ENCODE data around the gene PRELID3B. TPM values are rescaled to one million over a fixed set of nuclear protein-coding genes. Genes with fewer than 3 reads are reported as not detected.

PRELID3B gene
- total and polyA plus RNA-seq, 2 of the 13 experiments (the other 11 are each of a cell fraction or from before 2014, with no cell fraction given) = 23.3 to 42.6 TPM

DNA sequence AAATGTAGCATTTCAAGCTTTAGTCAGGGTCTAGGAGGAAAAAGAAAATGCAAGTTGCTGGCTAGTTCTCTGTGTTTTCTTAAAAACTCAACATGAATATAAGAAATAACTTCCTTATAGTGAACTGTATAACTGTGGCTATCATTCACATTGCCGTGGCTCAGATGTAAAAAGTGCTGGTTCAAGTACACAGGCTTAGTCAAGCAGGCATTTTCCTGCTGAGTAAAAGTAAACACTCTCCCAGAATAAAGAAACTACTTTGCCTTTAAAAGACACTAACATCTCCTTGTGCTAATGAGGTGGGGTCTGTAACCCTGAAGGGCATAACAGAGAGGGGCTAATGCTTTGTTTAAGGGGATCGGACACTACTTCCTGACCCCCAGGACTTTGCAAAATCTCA is 13.8 kb downstream of the PRELID3B start (continued):
- TF ChIP-seq, protein P1, sequence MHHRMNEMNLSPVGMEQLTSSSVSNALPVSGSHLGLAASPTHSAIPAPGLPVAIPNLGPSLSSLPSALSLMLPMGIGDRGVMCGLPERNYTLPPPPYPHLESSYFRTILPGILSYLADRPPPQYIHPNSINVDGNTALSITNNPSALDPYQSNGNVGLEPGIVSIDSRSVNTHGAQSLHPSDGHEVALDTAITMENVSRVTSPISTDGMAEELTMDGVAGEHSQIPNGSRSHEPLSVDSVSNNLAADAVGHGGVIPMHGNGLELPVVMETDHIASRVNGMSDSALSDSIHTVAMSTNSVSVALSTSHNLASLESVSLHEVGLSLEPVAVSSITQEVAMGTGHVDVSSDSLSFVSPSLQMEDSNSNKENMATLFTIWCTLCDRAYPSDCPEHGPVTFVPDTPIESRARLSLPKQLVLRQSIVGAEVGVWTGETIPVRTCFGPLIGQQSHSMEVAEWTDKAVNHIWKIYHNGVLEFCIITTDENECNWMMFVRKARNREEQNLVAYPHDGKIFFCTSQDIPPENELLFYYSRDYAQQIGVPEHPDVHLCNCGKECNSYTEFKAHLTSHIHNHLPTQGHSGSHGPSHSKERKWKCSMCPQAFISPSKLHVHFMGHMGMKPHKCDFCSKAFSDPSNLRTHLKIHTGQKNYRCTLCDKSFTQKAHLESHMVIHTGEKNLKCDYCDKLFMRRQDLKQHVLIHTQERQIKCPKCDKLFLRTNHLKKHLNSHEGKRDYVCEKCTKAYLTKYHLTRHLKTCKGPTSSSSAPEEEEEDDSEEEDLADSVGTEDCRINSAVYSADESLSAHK (CRISPR knock-in tag; IDR thresholded peaks at IDR 0.05; ENCODE audit: borderline replicate concordance) = no peak
- TF ChIP-seq MIXL1 (CRISPR knock-in tag; IDR thresholded peaks at IDR 0.05) = 0 out of 2 replicates have a peak, but pooled peaks have one; percentile 18
- no peak for TF ChIP-seq ZNF33B (CRISPR knock-in tag; IDR thresholded peaks at IDR 0.05)
- TF ChIP-seq ARNT2 (CRISPR knock-in tag; IDR thresholded peaks at IDR 0.05; ENCODE audit: low read depth) = no peak
- TF ChIP-seq, protein P2, sequence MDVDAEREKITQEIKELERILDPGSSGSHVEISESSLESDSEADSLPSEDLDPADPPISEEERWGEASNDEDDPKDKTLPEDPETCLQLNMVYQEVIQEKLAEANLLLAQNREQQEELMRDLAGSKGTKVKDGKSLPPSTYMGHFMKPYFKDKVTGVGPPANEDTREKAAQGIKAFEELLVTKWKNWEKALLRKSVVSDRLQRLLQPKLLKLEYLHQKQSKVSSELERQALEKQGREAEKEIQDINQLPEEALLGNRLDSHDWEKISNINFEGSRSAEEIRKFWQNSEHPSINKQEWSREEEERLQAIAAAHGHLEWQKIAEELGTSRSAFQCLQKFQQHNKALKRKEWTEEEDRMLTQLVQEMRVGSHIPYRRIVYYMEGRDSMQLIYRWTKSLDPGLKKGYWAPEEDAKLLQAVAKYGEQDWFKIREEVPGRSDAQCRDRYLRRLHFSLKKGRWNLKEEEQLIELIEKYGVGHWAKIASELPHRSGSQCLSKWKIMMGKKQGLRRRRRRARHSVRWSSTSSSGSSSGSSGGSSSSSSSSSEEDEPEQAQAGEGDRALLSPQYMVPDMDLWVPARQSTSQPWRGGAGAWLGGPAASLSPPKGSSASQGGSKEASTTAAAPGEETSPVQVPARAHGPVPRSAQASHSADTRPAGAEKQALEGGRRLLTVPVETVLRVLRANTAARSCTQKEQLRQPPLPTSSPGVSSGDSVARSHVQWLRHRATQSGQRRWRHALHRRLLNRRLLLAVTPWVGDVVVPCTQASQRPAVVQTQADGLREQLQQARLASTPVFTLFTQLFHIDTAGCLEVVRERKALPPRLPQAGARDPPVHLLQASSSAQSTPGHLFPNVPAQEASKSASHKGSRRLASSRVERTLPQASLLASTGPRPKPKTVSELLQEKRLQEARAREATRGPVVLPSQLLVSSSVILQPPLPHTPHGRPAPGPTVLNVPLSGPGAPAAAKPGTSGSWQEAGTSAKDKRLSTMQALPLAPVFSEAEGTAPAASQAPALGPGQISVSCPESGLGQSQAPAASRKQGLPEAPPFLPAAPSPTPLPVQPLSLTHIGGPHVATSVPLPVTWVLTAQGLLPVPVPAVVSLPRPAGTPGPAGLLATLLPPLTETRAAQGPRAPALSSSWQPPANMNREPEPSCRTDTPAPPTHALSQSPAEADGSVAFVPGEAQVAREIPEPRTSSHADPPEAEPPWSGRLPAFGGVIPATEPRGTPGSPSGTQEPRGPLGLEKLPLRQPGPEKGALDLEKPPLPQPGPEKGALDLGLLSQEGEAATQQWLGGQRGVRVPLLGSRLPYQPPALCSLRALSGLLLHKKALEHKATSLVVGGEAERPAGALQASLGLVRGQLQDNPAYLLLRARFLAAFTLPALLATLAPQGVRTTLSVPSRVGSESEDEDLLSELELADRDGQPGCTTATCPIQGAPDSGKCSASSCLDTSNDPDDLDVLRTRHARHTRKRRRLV (CRISPR knock-in tag; IDR thresholded peaks at IDR 0.05) = no peak
- TF ChIP-seq, protein P3, sequence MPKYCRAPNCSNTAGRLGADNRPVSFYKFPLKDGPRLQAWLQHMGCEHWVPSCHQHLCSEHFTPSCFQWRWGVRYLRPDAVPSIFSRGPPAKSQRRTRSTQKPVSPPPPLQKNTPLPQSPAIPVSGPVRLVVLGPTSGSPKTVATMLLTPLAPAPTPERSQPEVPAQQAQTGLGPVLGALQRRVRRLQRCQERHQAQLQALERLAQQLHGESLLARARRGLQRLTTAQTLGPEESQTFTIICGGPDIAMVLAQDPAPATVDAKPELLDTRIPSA (CRISPR knock-in tag; IDR thresholded peaks at IDR 0.05; ENCODE audit: borderline replicate concordance) = no peak
- TF ChIP-seq, protein P4, sequence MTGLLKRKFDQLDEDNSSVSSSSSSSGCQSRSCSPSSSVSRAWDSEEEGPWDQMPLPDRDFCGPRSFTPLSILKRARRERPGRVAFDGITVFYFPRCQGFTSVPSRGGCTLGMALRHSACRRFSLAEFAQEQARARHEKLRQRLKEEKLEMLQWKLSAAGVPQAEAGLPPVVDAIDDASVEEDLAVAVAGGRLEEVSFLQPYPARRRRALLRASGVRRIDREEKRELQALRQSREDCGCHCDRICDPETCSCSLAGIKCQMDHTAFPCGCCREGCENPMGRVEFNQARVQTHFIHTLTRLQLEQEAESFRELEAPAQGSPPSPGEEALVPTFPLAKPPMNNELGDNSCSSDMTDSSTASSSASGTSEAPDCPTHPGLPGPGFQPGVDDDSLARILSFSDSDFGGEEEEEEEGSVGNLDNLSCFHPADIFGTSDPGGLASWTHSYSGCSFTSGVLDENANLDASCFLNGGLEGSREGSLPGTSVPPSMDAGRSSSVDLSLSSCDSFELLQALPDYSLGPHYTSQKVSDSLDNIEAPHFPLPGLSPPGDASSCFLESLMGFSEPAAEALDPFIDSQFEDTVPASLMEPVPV (CRISPR knock-in tag; IDR thresholded peaks at IDR 0.05) = no peak
- TF ChIP-seq, protein P5, sequence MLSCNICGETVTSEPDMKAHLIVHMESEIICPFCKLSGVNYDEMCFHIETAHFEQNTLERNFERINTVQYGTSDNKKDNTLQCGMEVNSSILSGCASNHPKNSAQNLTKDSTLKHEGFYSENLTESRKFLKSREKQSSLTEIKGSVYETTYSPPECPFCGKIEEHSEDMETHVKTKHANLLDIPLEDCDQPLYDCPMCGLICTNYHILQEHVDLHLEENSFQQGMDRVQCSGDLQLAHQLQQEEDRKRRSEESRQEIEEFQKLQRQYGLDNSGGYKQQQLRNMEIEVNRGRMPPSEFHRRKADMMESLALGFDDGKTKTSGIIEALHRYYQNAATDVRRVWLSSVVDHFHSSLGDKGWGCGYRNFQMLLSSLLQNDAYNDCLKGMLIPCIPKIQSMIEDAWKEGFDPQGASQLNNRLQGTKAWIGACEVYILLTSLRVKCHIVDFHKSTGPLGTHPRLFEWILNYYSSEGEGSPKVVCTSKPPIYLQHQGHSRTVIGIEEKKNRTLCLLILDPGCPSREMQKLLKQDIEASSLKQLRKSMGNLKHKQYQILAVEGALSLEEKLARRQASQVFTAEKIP (CRISPR knock-in tag; IDR thresholded peaks at IDR 0.05; ENCODE audit: borderline replicate concordance) = no peak
- TF ChIP-seq, protein P6, sequence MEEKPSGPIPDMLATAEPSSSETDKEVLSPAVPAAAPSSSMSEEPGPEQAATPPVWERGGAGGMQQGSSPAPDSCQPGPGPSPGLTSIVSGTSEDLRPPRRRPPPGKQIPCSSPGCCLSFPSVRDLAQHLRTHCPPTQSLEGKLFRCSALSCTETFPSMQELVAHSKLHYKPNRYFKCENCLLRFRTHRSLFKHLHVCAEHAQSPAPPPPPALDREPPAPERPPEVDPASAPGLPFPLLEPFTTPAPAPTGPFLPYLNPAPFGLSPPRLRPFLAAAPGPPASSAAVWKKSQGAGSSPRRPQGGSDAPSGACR (CRISPR knock-in tag; IDR thresholded peaks at IDR 0.05) = no peak; the same call in 1 of the 2 replicates
- TF ChIP-seq ZNF333 (CRISPR knock-in tag; IDR thresholded peaks at IDR 0.05; ENCODE audit: borderline replicate concordance) = no peak
- 0 out of 2 replicates have a peak, but pooled peaks have one; percentile 18 for TF ChIP-seq RBFOX2 (IDR thresholded peaks at IDR 0.05; ENCODE audit: low read depth, low read length)
- TF ChIP-seq GABPA (IDR thresholded peaks at IDR 0.05; ENCODE audit: low read depth, low read length) = no peak
- TF ChIP-seq GABPA (CRISPR knock-in tag; IDR thresholded peaks at IDR 0.05; ENCODE audit: low read depth) = no peak
- TF ChIP-seq PHF20 (CRISPR knock-in tag; IDR thresholded peaks at IDR 0.05) = no peak
- TF ChIP-seq MYC (CRISPR knock-in tag; IDR thresholded peaks at IDR 0.05; ENCODE audit: borderline replicate concordance) = no peak
- no peak for TF ChIP-seq PHF8 (CRISPR knock-in tag; IDR thresholded peaks at IDR 0.05)
- no peak for TF ChIP-seq ZNF598 (CRISPR knock-in tag; IDR thresholded peaks at IDR 0.05; ENCODE audit: borderline replicate concordance)

All from HepG2 (cell line).